ENCODE results near the gene CHRD. TPM values are rescaled to one million over a fixed set of nuclear protein-coding genes. Genes with fewer than 3 reads are reported as not detected.

Gene CHRD
- polyA plus RNA-seq, 1 of the 3 experiments (the other 2 are of a cell fraction) = 0.95 TPM

- Histone ChIP-seq H3K27me3 (ENCODE audit: insufficient read depth) (no peaks in the 10 kb centered on the region), H3K27ac (ENCODE audit: low read depth in 2 of 2, low read length in 1 of 2) (no peak overlapping the region), H3F3A (replicated peaks; ENCODE audit: insufficient read depth) (peaks cover 4% of the 10 kb centered on the region), H3K36me3 (replicated peaks in 1 of 2; ENCODE audit: control insufficient read depth in 1 of 2, insufficient read depth in 2 of 2, low read length in 1 of 2) (no peaks in the 10 kb centered on the region), H4K20me1 (ENCODE audit: insufficient read depth) (no peaks in the 10 kb centered on the region), H3K9ac (no peak overlapping the region), H3K4me2 (no peak overlapping the region), H2AFZ (ENCODE audit: low read depth) (no peak overlapping the region), H3K9me3 (no peaks in the 10 kb centered on the region), H3K9me2 (no peaks in the 10 kb centered on the region), H3K79me2 (ENCODE audit: insufficient read depth) (no peaks in the 10 kb centered on the region), H3K4me3 (ENCODE audit: low read depth in 2 of 2, low read length in 1 of 2) (no peak overlapping the region), H3K4me1 (ENCODE audit: control insufficient read depth in 1 of 2, insufficient read depth in 2 of 2, low read depth in 1 of 2, low read length in 1 of 2) (no peaks in the 10 kb centered on the region)
- ChIA-PET POLR2A (no interaction called here), CTCF (interaction anchor here (0.8 to 1.2 kb wide), 2 partner anchors 24 to 118 kb away, joined by 3 to 5 read pairs; no protein-coding TSS in a partner anchor)
- DNase-seq = no peak
- 75% methylated on average over 2 of the region's 5 CpGs for WGBS (ENCODE audit: low lambda C conversion rate)
- TF ChIP-seq CTCF (IDR thresholded peaks at IDR 0.05) (no peak), TEAD4 (IDR thresholded peaks at IDR 0.05; ENCODE audit: borderline replicate concordance, insufficient read depth) (no peak), ZBTB33 (IDR thresholded peaks at IDR 0.05; ENCODE audit: borderline replicate concordance, low read depth) (no peak), NRF1 (IDR thresholded peaks at IDR 0.05; ENCODE audit: low read depth, low read length) (no peak), JUND (IDR thresholded peaks at IDR 0.05) (no peak), ELF1 (IDR thresholded peaks at IDR 0.05) (no peak), MXI1 (IDR thresholded peaks at IDR 0.05; ENCODE audit: low read depth, low read length) (no peak), EP300 (IDR thresholded peaks at IDR 0.05; ENCODE audit: borderline replicate concordance in 1 of 2, low read depth in 1 of 2, low read length in 1 of 2) (no peak), RXRA (IDR thresholded peaks at IDR 0.05; ENCODE audit: borderline replicate concordance, low read depth) (no peak), TAF1 (IDR thresholded peaks at IDR 0.05; ENCODE audit: borderline replicate concordance, low read depth, low read length) (no peak), FOSL2 (IDR thresholded peaks at IDR 0.05; ENCODE audit: borderline replicate concordance, low read depth) (no peak), TCF12 (IDR thresholded peaks at IDR 0.05) (no peak), IRF3 (IDR thresholded peaks at IDR 0.05; ENCODE audit: low read depth, low read length) (no peak), FOXJ3 (CRISPR knock-in tag; IDR thresholded peaks at IDR 0.05) (no peak), EZH2phosphoT487 (IDR thresholded peaks at IDR 0.05; ENCODE audit: borderline replicate concordance, low read depth) (no peak)
Observed at GRCh38 chr3:184395320-184395660, 15.4 kb downstream of the CHRD start.
